ENCODE results near the gene NR1H3.

The NR1H3 gene

DNA sequence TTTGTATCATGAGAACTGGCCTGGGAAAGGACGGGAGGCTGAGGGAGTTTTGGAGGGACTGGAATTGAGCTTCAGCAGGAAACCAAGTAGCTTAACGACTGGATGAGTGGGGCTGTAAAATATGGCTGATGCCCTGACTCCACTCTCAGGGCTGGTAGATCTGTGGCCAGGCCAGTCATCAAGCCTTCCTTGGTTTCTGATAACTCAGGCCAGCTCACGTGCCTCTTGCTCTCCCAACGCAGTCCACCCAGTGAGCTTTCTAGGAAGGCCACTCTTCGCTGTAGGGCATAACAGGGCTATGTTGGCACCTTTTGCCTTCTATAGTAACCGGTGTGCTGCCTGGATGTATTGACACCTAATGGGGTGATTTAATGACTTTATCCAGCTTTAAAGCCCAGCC lies 6.3 kb downstream of the NR1H3 start:
- H3K27ac ChIP-seq: no peak overlapping the region
- TF ChIP-seq, protein P1, sequence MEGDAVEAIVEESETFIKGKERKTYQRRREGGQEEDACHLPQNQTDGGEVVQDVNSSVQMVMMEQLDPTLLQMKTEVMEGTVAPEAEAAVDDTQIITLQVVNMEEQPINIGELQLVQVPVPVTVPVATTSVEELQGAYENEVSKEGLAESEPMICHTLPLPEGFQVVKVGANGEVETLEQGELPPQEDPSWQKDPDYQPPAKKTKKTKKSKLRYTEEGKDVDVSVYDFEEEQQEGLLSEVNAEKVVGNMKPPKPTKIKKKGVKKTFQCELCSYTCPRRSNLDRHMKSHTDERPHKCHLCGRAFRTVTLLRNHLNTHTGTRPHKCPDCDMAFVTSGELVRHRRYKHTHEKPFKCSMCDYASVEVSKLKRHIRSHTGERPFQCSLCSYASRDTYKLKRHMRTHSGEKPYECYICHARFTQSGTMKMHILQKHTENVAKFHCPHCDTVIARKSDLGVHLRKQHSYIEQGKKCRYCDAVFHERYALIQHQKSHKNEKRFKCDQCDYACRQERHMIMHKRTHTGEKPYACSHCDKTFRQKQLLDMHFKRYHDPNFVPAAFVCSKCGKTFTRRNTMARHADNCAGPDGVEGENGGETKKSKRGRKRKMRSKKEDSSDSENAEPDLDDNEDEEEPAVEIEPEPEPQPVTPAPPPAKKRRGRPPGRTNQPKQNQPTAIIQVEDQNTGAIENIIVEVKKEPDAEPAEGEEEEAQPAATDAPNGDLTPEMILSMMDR (conservative IDR thresholded peaks at IDR 0.05): no peak
- no peak for TF ChIP-seq ZFX (IDR thresholded peaks at IDR 0.05)

DNA sequence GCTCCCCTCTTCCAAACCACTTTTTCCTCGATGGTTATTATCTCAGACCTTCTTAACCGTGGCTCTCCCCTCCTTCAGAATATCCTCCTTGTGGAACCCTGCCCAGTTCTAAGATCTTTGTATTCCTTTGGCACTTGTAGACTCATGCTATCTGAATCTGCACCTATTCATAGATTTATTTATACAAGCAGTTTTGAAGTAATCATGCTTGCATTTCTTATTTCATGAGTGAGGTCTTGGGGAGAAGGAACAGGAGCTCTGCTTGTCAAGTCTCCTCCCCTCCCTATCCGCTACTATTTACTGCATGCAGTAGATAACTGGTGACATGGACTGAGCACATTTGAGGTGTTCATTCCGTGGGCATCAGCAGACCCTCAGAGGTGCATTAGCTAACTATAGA lies 6.7 kb downstream of the NR1H3 start:
- no peak for TF ChIP-seq ZFX (IDR thresholded peaks at IDR 0.05)
- TF ChIP-seq, protein P1 (conservative IDR thresholded peaks at IDR 0.05): no peak
- H3K27ac ChIP-seq: no peak overlapping the region

DNA sequence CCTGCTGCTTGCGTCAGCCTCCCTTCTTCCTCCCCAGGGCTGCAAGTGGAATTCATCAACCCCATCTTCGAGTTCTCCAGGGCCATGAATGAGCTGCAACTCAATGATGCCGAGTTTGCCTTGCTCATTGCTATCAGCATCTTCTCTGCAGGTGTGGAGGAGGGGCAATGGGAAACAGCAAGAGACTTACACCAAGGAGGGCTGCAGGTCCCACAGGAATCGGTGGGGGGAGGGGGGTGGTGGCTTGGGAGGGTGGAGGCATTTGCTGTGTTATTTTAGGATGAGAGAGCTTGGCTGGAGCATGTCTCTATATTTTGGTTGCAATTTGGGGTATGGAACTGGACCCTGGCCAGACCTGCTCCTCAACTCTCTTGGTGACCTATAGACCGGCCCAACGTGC lies 10.1 kb downstream of the NR1H3 start:
- H3K27ac ChIP-seq: peak overlapping the region; percentile 96
- TF ChIP-seq, protein P1 (conservative IDR thresholded peaks at IDR 0.05): no peak
- TF ChIP-seq ZFX (IDR thresholded peaks at IDR 0.05): no peak

DNA sequence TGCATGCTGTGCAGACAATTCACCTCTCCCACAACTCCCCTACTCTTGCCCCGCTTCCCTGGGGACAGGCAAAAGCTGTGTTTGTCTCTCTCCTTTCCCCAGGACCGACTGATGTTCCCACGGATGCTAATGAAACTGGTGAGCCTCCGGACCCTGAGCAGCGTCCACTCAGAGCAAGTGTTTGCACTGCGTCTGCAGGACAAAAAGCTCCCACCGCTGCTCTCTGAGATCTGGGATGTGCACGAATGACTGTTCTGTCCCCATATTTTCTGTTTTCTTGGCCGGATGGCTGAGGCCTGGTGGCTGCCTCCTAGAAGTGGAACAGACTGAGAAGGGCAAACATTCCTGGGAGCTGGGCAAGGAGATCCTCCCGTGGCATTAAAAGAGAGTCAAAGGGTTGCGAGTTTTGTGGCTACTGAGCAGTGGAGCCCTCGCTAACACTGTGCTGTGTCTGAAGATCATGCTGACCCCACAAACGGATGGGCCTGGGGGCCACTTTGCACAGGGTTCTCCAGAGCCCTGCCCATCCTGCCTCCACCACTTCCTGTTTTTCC lies 10.7 kb downstream of the NR1H3 start:
- TF ChIP-seq, protein P1 (conservative IDR thresholded peaks at IDR 0.05): no peak
- no peak for TF ChIP-seq ZFX (IDR thresholded peaks at IDR 0.05)
- H3K27ac ChIP-seq: peak overlapping the region; percentile 96

DNA sequence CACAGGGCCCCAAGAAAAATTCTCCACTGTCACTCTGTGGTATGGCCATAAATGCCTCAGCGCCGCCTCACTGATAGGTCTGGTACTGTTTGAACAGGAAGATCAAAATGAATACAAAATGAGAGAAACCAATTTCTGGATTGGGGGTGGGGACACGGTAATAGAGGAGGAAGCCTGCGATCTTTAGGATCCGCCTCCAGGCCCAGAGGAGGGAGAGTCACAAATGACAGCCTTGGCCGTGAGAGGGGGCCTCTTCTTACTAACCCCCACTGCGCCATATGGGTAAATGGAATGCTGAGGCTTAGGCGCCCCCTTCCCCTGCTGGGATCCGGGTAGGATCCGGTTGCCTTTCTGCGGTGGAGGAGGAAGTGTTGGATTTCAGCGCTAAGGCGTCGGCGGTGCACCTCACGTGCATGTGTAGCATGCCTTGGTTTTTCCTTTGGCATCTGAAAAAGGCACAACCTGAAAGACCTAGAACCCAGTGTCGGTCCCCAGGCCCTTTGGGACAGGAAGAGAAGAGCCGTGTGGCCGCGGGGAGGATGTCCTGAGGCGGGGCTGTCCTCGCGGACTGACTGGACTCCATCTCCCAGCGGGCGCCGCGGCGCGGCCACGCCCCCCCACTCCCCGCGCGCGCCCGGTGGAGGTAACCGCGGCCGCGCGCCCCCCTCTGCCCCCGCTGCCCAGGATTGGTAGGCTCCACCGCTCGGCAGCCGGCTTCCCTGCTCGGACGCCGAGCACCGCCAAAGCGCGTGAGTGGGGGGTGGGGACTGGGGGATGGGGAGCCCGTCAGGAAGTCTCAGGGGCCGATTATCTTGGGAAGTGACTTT lies 11.4 kb downstream of the NR1H3 start:
- H3K27ac ChIP-seq: peak overlapping the region; percentile 96
- TF ChIP-seq, protein P1 (conservative IDR thresholded peaks at IDR 0.05): no peak; the same call in 1 of the 2 replicates
- TF ChIP-seq ZFX (IDR thresholded peaks at IDR 0.05): no peak

DNA sequence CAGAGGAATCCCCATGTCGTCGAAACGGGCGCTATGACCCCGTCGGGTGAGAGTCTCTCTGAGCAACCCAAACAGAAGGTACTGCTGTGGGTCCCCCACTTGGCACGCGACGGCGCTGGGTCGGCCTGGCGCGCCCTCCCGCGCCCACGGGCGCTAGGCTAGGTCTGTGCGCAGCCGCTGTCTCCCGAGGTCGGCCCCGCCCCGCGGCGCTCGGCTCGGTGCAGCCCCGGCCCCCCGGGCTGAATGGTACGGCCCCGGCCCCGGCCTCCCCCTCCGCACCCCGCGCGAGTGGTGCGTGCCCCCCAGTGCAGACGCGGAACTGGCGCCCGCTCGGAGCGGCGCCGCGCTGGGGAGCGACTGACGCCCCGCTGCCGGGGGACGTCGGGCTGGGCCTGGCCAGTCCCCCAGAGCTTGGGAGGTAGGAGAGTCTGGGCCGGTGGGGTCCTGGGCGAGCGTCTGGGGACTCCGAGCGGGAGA lies 12.1 kb downstream of the NR1H3 start, which contains the start of gene MADD:
TSS of gene MADD (plus strand) at position 305 of the 477 bp plus-strand sequence.
- peak within 1 kb of the TSS; percentile 96 for H3K27ac ChIP-seq
- TF ChIP-seq, protein P1 (conservative IDR thresholded peaks at IDR 0.05): no peak
- TF ChIP-seq ZFX (IDR thresholded peaks at IDR 0.05): no peak

All from C4-2B (cell line).